HuH-7 (cell line): ENCODE measurements around the gene FUT7.
"Not testable (repeated sequence)": the region's sequence is repeated elsewhere in the genome, so short reads cannot be mapped to it uniquely, and the experiment has no call there.

Experiments used
- DNase-seq: peaks from one replicate; pipeline ENCODE4 v3.0.0; 2011; ENCODE audit warnings: low spot score

The FUT7 gene

DNA sequence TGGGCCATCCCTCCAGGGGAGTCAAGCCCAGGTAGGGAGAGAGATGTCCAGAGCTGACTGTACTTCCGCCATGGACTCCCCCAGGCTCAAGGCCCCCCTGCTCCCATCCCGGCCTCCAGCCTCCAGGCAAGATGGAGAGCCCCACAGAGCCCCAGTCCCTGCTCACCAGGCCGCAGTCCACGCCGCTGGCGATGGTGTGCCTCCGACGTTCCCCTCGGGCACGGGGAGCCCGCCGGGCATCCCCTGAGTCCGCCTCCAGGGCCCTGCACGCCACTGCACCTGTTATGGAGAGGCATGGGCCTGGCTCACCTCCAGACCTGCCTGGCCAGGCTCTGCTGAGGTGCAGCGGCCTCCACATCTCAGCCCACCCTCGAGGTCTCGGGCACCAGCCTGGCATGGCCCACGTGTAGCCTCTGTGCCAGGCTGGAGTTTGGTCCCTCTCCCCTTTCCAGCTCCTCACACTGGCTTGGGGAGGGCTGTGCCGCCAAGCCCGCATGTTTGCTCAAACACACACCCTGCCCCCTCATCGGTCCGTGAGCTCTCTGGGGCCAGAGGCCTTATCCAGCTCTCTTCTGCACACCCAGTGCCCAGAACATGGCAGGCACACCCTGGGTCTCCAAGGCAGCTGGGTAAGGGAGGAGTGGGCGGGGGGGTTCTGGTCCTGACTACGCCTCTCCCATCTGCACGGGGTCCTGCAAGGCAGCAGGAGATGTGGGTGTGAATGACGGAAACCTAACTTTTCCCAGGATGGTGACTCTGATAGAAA lies 34.4 kb upstream of the FUT7 start:
- DNase-seq = no peak

GRCh38 chr9:137065336-137065967 lies 33.6 kb upstream of the FUT7 start:
- no peak for DNase-seq

DNA sequence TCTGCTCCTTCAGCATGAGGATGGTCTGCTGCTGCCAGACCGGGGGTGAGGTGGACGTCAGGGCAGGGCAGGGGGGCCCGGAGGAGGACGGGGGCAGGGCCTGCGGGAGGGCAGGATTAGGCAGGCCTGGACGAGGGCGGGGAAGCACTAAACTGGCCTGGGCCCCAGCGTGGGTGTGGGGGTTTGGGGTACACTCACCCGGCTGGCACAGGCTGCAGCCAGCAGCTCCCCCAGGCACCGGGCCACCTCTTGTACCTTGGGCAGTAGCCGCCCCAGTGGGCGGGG lies 32.9 kb upstream of the FUT7 start:
- DNase-seq = no peak

DNA sequence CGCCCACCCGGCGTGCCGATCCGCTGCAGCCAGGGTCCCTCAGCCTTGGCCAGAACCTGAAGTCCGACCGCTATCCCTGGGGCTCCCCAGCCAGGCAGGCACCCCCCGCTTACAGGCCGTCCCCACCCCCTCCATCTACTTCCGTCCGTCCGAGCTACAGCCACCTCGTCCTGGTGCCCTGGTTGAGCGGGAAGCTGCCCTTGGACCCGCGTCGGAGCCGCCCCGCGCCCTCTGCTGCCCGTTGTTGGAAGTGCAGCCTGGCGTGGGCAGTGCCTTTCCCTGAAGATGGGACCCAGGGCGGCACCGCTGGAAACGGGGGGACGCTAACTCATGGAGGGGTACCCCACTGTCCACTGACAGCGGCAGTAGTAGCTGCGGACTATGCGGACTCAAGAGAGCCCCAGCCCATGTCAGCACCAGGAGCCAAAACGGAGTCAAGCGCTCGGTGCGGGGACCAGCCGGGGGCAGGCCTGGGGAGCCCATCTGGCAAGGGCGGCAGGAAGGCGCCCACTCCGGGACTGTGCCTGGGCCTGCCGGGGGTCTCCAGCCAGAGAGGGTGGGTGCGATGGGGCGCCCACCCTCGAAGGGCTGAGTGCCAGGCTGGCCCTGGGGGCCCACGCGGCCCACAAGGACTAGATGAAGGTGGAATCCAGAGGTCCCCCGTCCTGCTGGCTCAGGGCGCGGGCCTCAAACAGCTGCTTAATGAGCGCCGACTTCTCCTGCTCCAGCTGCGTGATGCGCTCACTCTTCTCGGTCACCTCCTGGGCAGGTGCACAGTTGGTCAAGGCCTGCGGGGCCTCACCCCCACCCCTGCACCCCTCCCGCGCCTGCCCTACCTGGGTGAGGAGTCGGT lies 32.4 kb upstream of the FUT7 start:
- peak; percentile 84 for DNase-seq

GRCh38 chr9:137063311-137064026 lies 31.6 kb upstream of the FUT7 start:
- DNase-seq = no peak

- not testable (repeated sequence) for DNase-seq
Measured at GRCh38 chr9:137062798-137063197, 30.9 kb upstream of the FUT7 start.

- no peak for DNase-seq
Measured at GRCh38 chr9:137062384-137062783, 30.5 kb upstream of the FUT7 start.

GRCh38 chr9:137058521-137059234 lies 26.8 kb upstream of the FUT7 start:
- DNase-seq = no peak

DNA sequence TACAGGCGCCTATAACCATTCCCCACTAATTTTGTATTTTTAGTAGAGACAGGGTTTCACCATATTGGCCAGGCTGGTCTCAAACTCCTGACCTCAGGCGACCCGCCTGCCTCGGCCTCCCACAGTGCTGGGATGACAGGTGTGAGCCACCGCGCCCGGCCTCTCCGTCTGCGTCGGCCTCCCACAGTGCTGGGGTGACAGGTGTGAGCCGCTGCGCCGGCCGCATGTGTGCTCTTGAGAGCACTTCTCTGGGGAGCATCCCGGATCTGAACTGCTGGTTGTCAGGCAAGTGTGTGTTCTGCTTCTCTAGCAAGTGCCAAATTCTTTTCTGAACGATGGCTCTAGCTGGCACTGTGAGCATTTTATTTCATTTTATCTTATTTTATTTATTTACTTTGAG lies 25.7 kb upstream of the FUT7 start:
- no peak for DNase-seq

DNA sequence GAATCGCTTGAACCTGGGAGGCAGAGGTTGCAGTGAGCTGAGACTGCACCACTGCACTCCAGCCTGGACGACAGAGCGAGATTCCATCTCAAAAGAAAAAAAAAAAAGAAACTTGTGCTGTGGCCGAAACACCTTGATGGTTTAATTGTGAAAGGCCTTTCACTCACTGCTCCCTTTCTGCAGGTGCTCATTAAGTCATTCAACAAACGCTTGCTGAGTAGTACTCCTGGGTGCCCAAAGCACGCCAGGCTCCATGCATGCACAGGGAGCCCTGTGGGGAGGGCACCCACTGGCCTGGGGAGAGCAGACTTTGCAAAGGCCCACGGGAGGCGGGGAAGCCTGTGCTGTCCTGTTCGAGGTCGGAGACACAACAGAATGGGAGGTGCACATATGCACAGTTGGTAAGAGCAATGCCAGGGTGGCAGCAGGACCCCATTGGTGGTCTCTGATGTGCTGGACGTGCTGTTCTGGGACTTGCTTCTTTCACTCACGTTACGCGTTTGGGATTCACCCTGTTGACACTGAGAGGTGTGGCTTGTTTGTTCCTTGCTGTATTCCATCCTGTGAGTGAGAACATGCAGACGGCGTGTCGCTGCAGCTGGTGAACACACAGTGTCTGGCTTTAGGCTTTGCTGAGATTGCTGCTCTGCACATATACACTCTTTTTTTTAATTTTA lies 25.0 kb upstream of the FUT7 start:
- DNase-seq = no peak

DNA sequence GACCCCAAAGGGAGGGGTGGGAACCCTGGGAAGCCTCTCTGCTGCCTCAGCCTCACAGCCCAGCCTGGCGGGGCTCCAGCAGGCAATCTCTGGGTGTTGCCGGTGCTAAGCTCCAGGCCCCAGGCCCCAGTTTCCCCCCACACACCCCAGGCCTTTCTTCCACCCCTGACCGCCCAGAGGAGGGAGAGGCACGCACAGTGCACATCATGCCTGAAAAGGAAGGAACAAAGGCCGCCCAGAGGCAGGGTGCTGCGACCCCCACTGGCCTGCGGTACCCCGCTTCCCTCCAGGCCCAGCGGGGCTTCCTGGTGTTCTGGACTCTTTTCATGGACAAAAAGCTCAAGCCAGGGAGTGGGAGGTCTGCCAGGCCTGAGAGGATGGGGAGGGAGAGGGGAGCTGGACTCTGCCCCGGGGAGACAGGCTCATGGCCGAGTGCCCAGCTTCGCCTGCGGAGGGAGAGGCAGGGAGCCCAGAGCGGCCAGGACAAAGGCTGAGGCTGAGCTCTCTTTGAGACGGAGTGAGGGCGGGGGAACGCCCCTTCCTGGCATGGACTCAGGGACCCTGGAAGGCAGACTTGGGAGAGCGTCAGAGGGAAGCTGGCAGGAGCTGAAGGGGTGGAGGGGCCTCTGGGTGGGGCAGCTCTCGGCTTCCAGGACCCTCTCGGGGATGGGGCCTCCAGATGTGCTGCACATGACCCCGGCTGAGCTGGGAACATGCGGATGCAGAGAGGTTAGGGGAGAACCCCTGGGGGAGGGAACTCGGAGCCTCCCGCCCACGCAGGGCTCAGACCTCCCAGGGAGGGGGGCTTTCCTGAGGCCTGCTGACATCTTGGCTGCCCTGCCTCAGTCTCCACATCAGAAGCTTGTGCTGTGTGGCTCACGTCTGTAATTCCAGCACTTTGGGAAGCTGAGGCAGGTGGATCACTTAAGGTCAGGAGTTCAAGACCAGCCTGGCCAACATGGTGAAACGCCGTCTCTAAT lies 23.8 kb upstream of the FUT7 start:
- peak; percentile 77 for DNase-seq

GRCh38 chr9:137054932-137055384 lies 23.1 kb upstream of the FUT7 start:
- DNase-seq = no peak

DNA sequence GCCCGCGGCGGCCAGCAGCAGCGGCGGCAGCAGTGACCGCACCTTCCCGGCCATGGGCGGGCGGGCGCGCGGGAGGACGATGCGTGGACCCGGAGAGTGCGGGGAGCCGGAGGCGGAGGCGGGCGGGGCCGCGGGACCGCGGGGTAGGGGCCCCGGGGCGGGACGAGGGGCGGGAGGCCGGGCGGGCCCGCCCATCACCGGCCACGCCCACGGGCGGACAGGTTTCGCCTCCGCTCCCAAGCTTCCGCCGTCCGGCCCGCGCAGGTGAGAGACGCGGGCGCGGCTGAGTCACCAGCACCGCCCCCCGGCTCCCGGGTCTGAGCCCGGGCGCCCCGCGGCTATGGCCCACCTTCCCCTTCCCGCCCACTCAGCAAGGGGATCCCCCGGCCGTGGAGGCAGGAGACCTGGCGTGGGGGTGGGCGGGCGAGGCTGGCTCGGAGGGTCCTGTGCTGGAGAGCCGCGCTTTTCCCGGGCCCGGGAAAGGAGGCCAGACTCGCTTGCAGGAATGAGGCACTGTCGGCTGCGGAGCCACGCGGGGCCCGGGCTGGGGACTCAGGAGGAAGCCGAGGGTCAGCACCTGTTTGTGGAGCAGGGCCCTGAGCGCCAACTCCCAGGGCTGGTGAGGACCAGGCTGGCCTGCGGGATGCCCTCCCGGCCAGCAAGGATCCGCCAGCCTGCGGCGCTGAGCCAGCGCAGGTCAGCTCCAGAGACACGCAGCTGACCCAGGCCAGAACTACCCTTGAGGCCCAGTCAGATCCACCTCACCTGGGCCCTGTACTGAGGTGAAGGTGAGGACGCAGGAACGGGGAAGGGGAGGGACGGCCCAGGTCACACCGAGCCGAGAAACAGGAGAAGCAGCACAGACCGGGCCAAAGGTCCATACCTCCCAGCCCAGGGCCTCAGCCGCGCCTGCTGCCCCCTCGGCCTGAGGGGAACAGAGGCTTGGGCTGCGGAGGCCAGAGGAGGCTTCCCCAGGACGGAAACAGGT lies 22.4 kb upstream of the FUT7 start, which contains the start of gene ENTPD2:
TSS of gene ENTPD2 (minus strand) at position 118 of the 988 bp plus-strand sequence. CDS start at position 54, 64 bp downstream.
- peak; percentile 87 for DNase-seq

- DNase-seq = no peak
Measured at GRCh38 chr9:137052998-137053943, 21.4 kb upstream of the FUT7 start.

GRCh38 chr9:137052293-137052692 lies 20.4 kb upstream of the FUT7 start:
- no peak for DNase-seq

DNA sequence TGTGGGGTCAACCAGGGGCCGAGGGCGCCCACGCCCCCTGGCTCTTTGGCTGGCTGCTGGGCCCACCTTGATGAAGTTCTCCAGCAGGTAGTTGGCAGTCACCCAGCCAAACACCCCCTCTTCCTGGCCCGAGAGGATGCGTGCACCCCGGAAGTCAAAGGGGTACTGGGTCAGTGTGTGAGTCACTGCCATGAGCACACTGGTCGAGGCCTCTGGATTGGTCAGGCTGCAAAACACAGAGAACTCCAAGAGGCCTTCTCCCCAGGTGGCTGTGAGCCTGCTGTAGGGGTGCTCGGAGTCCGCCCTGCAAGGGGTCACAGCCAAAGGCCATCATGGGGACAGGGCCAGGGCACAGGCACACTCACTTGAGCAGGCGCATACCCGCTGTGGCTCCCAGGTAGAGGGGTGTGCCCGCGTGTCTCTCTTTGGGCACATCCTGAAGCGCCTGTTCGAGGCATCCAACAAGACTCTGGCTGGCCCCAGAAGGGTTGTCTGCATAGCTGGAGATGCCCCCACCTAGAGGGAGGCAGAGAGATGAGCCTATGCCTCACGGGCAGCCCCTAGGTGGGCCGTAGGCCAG lies 19.3 kb upstream of the FUT7 start:
- no peak for DNase-seq

GRCh38 chr9:137050570-137050969 lies 18.7 kb upstream of the FUT7 start:
- DNase-seq = no peak
